ENCODE data around the gene OR2AG2.
"Not testable (repeated sequence)": the region's sequence is repeated elsewhere in the genome, so short reads cannot be mapped to it uniquely, and the experiment has no call there.

OR2AG2 gene

GRCh38 chr11:6771926-6772893 is at the start of gene OR2AG2:
TSS of gene OR2AG2 (minus strand) at chr11:6771976. CDS start at chr11:6768957, 3,019 bp downstream.
- peak; percentile 7 for DNase-seq (ENCODE audit: low spot score)

GRCh38 chr11:6818967-6819366 is 47.2 kb upstream of the OR2AG2 start:
- no peak for DNase-seq (ENCODE audit: low spot score)

- DNase-seq (ENCODE audit: low spot score), result no peak
Measured at GRCh38 chr11:6817694-6818093, 45.9 kb upstream of the OR2AG2 start.

- DNase-seq (ENCODE audit: low spot score), result no peak
Measured at GRCh38 chr11:6813656-6814055, 41.9 kb upstream of the OR2AG2 start.

- DNase-seq (ENCODE audit: low spot score), result no peak
Measured at GRCh38 chr11:6812390-6813005, 40.7 kb upstream of the OR2AG2 start.

- not testable (repeated sequence) for DNase-seq (ENCODE audit: low spot score)
Measured at GRCh38 chr11:6801075-6801474, 29.3 kb upstream of the OR2AG2 start.

GRCh38 chr11:6799402-6799801 is 27.6 kb upstream of the OR2AG2 start, which contains the start of gene OR6A2:
TSS of gene OR6A2 (minus strand) at chr11:6799689. CDS start at chr11:6795708, 3,981 bp downstream.
- no peak for DNase-seq (ENCODE audit: low spot score)

GRCh38 chr11:6794639-6795038 is 22.9 kb upstream of the OR2AG2 start:
- DNase-seq (ENCODE audit: low spot score), result no peak

GRCh38 chr11:6790546-6790945 is 18.8 kb upstream of the OR2AG2 start:
- no peak for DNase-seq (ENCODE audit: low spot score)

- DNase-seq (ENCODE audit: low spot score), result no peak
Measured at GRCh38 chr11:6782720-6783119, 10.9 kb upstream of the OR2AG2 start, which contains the start of gene OR2AG1. TSS of gene OR2AG1 (plus strand) at chr11:6783020. CDS start at chr11:6785038, 2,018 bp downstream.

GRCh38 chr11:6780829-6781228 is 9.1 kb upstream of the OR2AG2 start:
- no peak for DNase-seq (ENCODE audit: low spot score)

- no peak for DNase-seq (ENCODE audit: low spot score)
Measured at GRCh38 chr11:6778518-6778917, 6.7 kb upstream of the OR2AG2 start.

- peak; percentile 47 for DNase-seq (ENCODE audit: low spot score)
Measured at GRCh38 chr11:6757373-6757967, 14.3 kb downstream of the OR2AG2 start.

- no peak for DNase-seq (ENCODE audit: low spot score)
Measured at GRCh38 chr11:6755953-6756347, 15.8 kb downstream of the OR2AG2 start.

GRCh38 chr11:6755303-6755952 is 16.3 kb downstream of the OR2AG2 start:
- DNase-seq (ENCODE audit: low spot score), result peak; percentile 20

GRCh38 chr11:6747097-6747668 is 24.6 kb downstream of the OR2AG2 start:
- no peak for DNase-seq (ENCODE audit: low spot score)

- no peak for DNase-seq (ENCODE audit: low spot score)
Measured at GRCh38 chr11:6746626-6747025, 25.1 kb downstream of the OR2AG2 start.

- DNase-seq (ENCODE audit: low spot score), result no peak
Measured at GRCh38 chr11:6746086-6746618, 25.6 kb downstream of the OR2AG2 start.

- DNase-seq (ENCODE audit: low spot score), result no peak
Measured at GRCh38 chr11:6745465-6746015, 26.2 kb downstream of the OR2AG2 start.

GRCh38 chr11:6745018-6745417 is 26.8 kb downstream of the OR2AG2 start:
- no peak for DNase-seq (ENCODE audit: low spot score)

GRCh38 chr11:6742260-6742659 is 29.5 kb downstream of the OR2AG2 start:
- no peak for DNase-seq (ENCODE audit: low spot score)

Data from putamen (tissue), 1 donor.